HG03354 (cell line): ENCODE results near the gene PHF19.

ENCODE experiments used
- ATAC-seq: cut with Tn5 transposase; IDR thresholded peaks from one replicate; pipeline ENCODE4 v1.9.1; 2021; ENCODE audit warnings: mild to moderate bottlenecking; ENCODE audit not compliant: unreplicated experiment, poor library complexity, severe bottlenecking

PHF19 gene

DNA sequence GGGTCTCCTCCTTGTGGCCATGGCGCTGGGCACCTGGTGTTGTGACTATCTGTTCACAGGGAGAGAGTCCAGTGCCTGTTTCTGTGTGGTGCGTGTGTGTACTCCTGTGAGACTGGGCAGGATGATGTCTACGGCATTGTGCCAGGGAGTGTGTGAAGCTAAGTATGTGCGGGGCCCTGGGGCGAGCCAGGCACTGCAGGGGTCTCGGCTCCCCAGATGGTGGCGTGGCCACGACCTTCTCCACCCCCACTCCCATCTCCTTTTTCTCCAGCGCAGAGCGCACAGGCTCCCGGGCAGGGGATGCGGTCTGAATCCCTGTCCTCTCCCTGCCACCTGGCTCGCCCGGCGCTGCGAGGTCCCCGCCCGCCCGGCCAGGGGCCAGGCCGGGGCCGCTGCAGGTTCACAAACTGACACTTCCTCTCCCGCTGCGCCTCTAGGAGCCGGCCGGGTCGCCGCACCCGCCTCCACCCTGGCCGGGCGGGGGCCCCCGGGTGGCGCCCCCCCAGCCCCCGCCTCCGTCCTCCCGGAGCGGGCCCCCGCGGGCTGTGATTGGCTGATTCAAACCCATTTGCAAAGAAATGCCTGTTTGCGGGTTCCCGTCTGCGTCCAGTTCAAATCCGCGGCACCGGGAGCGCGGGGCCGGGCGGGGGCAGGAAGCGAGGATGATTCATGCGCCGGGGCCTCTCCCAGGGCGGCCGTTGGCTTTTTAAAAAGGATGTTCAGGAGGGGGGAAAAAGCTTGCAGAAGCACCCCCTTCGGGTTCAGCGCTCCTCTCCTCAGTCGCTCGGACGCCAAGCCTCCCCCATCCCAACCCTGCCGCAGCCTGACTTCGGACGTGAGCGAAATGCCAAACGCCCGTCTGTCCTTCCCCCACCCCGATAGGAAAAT, 790 bp downstream of the PHF19 start:
- ATAC-seq = peak; percentile 66

DNA sequence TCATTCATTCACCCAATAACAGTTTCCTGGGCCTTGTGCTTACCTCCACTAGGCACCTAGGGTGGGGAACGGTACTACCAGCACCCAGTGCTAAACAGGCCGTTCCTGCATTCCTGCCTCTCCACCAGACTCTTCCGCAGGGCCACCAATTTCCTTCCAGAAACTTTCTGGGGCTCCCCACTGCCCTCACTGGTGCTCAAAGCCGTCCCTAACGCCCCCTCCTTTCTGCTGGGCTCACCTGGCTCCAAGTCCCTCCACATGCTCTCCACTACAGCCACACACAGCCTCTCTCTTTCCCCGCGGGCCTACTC, 1.4 kb downstream of the PHF19 start:
- no peak for ATAC-seq

DNA sequence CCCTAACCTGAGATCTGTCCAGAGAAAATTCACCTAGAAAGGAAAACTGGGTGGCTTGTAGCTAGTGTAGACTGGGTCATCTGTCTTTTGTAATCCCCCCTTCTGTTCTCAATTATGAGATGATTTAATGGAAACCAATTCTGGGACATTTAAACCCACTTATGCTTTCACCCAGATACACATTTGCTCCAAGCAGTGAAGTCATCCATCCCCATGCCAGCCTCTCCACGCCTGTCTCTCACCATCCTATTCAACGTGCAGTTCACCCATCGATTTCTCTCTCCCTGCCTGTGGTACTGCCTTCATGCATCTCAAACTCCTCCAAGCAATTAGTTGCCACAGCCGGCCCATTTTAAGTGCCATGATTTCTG, 1.8 kb downstream of the PHF19 start:
- ATAC-seq = no peak

DNA sequence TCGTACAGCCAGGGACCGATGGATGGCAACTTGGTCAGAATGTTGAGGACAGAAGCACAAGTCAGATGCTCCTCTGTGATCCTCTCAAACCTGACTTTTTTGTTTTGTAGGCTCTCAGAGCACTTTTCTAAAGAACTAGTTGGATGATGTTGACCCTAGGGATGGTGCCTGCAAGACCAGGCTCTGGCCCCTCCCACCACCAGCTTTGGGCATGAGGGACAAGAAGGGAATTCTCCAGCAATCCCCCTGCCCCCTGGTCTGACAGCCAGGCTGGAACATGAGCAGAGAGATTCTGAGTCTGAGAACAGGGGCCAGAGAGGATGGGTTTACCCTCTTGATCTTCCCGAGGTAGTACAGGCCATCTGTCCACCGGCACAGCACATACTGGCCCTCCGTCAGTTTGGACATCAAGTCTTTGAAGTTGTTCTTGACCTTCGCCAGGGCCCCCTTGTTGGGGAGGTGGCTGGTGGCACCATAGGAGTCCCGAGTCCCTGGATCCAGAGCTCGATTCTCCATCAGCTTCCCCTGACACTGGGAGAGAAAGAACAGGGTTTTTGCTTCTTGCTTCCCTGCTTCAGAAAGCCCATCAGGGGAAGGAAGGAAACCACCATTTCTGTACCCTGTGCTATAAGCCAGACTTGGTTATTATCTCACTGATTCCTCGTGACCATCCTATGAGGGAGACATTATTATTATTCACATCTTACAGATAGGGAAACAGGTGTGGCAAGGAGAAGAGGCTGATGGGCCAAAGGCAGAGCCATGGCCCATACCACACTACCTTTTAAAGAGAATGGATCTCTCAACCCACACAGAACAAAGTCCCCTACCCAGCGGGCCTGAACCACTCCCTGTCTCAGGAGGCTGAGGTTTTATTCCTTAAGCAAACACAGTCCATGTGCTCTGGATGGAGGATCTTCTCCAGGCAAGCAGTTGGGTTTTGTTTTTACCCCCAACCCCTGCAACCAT, 2.5 kb downstream of the PHF19 start:
- no peak for ATAC-seq

DNA sequence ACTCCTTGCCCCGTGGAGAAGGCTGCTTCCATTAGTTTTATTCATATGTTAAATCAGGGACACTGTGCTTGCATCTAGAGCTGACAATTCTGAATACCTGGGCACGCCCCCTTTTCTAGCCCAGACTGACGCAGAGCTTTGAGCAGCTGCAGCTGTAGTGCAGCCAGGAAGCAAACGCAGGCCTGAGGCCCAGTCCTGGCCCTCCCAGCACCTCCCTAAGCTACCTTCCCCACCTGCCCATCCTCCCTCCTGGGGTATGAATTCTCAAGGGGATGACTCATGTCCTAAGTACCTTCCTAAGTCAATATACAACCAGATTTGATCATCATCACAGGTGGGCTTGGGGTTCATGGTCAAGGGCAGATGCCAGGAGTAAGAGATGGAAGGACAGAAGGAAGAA, 3.5 kb downstream of the PHF19 start:
- no peak for ATAC-seq

DNA sequence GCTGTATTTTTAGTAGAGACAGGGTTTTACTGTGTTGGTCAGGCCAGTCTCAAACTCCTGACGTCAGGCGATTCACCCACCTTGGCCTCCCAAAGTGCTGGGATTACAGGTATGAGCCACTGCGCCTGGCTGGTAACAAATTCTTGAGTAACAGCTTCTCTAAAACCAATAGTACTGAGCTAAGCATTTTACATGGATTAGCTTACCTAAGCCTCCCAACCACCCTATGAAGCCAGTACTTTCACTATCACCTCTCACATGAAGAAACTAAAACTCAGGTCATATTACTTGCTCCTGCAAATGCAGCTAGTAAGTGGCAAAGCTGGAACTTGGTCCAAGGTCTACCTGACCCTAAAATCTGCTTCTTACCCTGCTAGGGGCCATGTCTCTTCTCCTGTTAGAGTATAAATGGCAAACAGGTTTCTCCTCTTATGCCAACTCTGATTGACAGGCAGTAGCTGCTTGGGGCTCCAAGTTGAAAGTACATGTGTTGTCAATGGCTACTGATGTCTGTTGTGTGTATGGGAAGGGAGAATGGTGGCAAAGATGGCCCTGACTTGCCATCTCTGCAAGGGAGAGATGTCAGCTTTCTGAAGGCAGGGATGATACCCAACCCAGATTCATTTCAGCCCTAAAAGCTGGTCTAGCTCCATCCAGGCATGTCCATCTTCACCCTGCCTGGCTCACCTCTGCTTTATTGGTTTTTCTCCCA, 4.0 kb downstream of the PHF19 start:
- ATAC-seq = no peak

DNA sequence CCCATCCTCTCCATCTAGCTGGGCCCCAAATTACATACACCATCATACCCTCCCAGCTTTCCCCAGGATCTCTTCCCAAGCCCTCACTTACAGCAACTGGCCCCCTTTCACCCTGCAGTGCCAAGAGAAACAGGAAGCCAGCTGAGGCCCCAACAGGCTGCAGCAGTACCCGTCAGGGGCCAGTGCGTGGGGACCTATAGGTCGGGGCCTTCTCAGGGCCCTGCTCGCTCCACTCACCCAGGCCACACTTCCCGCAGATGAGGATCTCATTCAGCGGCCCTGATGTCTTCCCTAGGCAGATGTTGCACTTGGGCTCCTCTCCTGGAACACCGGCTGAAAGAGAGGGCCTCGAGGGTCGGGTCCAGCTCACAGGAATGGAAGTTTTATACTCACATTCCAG, 6.8 kb downstream of the PHF19 start:
- no peak for ATAC-seq

DNA sequence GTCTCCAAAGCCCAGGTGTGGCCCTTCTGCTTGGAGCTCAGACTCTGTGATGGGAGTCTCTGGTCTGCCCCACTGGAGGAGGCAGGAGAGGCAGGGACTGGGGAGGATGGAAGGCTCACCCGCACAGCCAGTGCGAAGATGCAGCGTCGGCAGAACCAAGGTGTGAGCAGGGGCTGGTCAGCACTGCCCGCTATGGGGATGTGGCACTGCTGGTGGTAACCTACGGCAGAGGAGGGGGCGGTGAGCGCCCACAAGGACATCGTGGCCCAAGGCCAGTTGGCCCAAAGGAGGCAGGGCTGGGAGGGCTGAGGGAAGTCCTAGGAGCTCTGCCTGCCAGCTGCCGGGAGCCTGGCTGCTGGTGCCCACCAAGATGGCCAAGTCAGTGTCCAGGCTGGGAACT, 7.3 kb downstream of the PHF19 start:
- ATAC-seq = no peak

DNA sequence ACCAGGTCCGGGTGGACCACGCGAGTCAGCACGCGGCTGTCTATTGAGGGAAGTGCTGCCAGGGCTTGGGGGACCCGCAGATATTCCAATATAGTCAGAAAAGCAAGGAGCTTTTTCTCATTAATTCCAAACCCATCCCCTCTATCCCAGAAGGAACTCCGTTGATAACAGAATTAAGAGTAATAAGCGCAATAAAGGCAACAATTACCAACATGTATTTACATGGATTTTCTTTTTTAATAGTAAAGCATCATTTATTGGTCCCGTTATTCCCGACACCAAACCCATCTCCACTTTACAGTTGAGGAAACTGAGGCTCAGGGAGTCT, 7.7 kb downstream of the PHF19 start:
- ATAC-seq = no peak

DNA sequence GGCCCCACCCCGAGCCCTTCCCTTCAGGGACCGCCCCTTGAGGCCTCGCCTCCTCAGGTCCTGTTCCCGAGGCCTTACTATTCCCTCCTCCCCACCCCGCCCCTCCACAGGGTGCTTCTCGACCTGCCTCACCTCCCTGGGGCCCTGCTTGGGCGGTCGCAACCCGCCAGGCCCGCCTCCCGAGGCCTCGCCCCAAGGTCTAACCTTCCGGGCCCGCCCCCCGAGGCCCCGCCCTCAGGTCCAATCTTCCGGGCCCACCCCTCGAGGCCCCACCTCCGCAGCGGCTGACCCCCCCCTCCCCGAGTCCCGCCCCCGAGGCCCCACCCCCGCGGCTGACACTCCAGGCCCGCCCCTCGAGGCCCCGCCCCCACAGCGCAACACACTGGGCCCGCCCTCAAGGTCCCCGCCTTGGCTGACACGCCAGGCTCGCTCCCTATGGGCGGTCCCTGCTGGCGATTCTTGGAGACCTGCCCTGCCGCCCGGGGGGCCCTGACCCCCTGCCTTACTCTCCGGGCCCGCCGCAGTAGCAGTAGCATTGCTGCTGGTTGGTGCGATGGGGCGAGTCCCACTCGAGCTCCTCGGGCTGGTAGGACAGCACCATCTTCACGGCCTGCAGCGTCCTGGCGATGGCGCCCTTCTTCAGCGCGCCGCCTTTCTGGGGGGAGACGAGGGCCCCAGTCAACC, 8.2 kb downstream of the PHF19 start:
- peak; percentile 87 for ATAC-seq

DNA sequence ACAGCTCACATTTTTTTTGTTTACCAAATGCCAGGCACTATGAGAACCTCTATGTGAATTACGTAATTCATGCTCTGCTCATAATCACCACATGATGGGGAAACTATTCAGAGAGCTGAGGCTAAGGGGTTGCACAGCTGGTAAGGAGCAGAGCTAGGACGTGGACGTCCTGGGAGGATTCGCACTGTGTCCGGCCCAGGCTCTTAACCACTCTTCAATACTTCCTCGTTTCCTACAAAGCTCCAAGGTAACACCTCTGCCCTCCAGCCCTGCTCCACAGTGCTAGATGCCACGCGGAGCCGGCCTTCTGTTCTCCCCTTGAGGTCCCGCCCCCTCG, 8.7 kb downstream of the PHF19 start:
- no peak for ATAC-seq

DNA sequence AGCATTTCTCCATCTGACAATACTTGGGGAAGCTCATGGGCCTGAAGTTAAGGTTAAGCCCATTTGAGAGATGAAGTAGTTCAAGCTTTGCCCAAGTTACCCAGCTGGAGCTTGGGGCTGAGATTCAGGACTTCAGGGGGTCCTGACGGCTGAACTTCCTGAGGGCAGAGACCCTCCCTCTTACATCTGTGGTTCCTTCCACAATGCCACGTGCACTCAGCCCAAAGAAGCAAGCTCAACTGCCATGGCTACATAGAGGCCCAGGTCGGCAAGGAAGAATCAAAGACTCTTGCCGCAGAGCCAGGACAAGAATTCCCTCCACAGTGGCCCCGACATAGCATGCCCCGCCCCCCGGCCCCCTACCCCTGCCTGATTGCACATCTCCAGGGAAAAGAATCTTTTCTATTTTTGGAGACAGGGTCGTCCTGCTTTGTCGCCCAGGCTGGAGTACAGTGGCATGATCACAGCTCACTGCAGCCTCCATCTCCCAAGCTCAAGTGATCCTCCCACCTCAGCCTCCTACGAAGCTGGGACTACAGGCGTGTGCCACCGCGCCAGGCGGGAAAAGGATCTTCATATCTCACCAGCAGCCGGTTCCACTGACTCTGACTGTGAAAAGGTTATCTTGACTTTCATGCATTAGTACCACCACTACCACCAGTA, 9.2 kb downstream of the PHF19 start:
- ATAC-seq = no peak

DNA sequence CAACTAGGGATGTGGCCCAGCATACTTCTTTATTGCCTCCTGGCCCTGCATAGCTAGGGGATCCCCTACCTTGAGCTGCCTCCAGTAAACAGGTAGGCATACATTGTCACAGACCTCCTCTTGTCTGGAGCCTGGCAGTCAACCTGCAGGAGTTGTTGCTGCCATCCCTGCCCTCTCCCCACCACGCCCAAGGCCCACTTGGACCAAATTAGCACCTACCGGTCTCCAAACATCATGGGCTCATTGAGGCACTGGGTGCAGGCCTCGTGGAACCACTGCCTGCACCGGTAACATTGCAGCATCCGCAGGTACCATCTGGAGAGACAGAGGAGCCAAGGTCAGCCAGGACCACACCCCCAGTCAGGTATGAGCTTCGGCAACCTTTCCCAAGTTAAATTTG, 10.3 kb downstream of the PHF19 start:
- ATAC-seq = no peak

DNA sequence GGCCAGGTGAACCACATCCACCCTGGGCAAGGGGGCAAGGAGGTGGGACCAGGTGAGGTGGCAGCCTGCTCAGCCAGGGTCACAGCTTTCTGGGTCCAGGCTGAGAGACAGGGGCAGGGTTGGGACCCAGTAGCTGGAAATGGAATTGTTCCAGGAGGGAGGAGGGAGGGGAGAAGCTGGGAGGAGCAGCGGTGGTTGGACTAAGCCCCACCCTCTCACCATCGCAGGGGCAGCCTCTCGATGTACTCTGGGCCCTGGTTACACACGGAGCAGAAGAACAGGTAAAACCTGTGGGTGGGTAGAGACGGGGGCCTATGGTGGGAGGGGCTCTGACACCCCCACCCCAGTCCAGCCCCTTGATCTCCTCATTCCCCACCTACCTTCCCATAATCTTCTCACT, 11.2 kb downstream of the PHF19 start:
- no peak for ATAC-seq

DNA sequence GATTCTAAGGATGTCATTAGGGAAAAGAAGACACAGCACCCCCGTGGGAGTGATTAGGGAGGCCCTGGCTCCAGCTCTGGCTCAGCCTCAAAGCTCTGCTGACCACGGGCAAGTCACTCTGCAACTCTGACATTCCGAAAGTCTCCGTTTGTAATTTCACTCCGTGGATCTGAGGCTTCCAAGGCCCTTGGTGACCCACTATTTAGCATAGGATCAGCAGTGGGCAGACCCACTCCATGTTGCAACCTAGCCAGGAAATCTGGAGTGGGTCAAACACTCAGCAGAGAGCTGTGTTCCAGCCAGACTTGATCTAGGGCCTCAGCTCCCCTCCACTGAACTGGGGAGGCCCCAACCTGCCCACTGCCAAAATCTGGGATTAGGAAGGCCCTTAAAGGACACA, 11.8 kb downstream of the PHF19 start:
- ATAC-seq = no peak

DNA sequence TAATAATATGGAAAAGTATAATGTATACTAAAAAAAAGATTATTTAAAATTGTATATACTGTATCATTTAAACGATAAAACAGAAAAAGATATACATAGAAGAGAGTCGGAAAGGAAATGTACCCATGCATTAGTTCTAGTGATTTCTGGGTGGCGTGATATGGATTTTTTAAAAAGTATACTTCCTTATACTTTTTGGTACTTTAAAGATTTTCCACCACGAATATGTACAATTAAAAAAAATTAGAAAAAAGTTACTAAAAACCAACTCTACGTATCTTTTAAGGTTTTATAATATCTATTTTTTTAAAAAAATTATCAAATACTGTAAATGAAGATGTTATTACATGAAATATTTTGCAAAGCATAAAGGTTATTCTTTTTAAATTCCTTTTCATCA, 12.3 kb downstream of the PHF19 start:
- no peak for ATAC-seq

DNA sequence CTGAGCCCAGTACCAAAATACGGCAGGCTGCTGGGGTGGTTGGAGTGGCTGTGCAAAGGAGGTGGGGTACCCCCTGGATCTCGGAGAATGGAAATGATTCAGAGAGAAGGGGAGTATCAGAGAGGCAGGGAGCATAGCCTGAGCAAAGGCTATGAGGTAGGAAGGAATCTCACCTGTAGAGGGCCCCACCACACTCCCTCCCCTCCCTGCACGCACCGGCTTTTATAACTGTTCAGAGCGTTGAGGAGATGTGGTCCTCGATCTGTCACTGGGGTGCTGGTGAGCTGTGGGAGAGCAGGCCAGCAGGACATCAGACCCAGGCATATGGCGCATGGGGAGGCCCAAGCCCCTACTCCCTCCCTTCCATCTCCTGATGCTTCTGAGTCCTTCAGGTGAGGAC, 13.2 kb downstream of the PHF19 start:
- no peak for ATAC-seq

DNA sequence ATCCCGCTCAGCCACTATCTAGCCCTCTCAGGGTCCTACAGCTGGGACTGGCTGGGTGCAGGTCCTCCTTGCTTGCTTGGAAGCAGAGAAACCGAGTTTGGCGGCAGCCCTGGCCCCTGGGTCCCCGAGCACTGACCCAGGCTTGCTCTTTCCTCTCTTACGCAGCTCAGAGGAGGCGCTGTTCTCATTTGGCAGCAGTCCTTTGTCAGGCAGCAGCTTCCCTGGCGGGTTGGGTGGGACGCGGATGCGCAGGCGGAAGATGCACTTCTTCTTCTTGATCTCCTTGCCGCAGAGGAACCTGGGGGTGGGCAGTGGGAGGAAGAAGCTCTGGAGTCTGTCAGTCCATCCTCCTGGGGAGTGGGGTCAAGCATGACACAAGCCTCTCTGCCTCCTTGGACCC, 14.5 kb downstream of the PHF19 start:
- ATAC-seq = no peak

DNA sequence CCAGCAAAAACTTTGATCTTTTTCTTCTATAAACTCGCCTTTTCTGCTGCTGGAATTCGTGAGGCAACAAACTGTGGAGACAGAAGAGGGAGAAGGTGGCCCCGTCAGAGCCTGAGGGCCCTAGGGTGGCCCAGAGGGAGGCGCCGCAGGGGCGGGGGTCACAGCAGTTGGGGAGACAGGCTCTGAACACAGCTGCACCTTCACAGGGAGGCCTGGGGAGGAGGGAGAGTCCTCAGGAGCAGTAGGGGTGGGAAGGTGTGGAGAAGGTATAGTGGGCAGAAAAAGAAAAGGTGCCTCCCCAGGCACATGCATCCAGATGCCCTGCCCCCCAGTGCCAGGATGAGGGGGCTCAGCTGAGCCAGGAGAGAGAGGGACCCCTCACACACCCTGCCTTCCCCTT, 15.1 kb downstream of the PHF19 start:
- ATAC-seq = no peak

DNA sequence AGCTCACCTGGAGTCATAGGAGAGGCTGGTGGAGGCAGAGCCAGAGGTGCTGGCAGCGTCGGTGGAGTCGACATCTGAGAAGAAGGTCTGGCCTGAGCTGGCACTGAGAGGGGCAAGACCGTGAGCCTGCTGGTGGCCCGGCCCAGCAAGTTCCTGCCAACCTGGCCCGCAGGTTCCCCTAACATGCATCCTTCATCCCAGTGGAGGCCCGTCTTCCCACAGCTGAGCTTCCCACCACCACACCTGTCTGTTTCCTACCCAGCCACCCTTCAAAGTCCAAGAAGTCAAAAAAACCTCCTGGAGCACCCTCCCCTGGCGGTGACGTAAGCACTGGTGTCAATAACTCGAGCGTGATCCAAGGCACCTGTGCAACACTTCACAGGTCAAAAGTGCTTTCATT, 16.9 kb downstream of the PHF19 start:
- ATAC-seq = no peak
